Measurements from ENCODE around the gene MSI2.

Gene MSI2

GRCh38 chr17:57416369-57416768 is 160.0 kb downstream of the MSI2 start:
- no peak for DNase-seq (ENCODE audit: low read depth)

- DNase-seq (ENCODE audit: low read depth) = no peak
These were observed 161.6 kb downstream of the MSI2 start for GRCh38 chr17:57417956-57418355.

- no peak for DNase-seq (ENCODE audit: low read depth)
These were observed 162.3 kb downstream of the MSI2 start for GRCh38 chr17:57418463-57419246.

- DNase-seq (ENCODE audit: low read depth) = no peak
These were observed 163.7 kb downstream of the MSI2 start for GRCh38 chr17:57419940-57420550.

DNA sequence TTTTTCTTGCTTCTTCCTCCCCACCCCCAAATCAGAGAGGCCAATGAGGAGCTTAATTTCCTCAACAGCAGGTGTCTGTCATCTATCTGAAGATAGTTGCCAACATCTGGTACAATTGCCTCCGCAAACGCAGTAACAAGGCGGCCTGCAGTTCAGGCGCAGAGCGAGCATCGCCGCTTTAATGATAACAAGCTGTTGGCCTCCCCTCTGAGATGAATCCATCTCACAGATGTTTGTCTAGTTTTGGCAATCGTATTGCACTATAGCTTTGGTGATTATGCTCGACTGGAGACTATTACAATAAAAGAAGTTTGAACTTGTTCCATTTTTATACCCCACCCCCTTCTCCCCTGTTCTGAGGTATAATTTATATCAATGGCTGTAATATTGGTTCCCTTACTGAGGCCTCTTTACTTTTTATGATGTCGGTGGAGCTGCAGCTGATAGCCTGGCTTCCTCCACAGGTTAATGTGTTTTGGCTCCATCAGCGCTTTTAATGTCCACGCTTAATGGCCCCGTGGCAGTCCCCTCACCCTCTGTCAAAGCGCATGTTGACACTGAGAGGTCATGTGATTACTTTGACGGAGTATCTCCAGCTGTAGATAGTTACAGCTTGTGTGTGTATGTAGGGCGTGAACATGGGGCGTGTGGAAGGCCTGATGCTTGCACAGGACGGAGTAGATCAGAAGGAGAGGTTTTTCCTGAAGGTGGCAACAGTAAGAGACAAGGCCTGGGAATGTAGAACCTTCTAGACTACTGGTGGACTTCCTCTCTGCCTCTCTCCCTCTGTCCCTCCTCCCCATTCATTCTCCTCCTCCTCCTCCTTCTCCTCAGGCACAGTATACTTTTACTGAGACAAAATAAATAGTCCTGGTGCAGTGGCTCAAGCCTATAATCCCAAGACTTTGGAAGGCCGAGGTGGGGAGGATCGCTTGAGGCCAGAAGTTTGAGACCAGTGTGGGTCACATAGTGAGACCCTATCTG is 164.7 kb downstream of the MSI2 start:
- DNase-seq (ENCODE audit: low read depth) = no peak

DNA sequence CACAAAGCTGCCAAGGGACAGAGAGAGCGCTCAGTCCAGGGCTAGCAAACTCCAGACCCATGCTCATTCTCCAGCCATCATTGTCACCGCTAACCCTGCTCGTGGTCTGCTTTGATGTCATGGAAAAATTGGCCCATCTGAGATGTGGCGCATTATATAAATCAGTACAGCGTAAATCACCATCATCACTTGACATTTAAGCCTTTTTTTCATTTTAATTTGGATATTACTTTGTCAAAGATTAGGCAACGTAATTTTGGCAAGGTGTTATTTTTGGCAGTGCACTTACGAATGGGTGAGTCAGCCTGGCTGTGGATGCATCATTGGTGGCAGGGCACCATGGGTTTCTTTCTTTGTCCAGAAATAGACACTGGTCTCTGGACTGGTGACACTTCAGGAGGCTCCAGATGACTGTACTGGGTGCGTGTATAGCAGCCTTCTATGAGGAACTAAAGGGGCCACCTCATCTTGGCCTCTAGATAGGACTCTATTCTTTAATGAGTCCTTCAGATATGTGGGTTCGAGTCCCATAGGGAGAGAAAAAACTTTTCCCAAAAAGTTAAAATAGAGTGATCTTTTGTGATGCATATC is 166.3 kb downstream of the MSI2 start:
- no peak for DNase-seq (ENCODE audit: low read depth)

GRCh38 chr17:57423541-57423940 is 167.2 kb downstream of the MSI2 start:
- no peak for DNase-seq (ENCODE audit: low read depth)

DNA sequence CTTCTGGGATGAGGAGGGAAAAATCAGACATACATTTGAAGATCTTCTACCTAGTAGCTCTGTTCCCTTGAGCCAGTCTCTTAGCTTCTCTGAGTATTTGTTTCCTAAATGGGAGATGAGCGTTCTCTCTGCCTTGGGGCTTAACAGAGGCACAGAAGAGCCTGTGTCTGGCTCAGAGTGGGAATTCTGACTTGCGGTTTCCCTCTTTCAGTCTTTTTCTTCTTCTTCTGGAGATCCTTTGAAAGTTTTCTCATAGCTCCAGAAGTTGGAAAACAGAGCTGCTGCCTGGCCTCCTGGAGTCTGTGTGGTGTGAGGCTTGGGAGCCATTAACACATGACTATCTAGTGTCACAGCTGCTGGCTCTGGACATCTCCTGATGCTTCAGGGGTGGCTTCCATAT is 167.9 kb downstream of the MSI2 start:
- DNase-seq (ENCODE audit: low read depth) = no peak

DNA sequence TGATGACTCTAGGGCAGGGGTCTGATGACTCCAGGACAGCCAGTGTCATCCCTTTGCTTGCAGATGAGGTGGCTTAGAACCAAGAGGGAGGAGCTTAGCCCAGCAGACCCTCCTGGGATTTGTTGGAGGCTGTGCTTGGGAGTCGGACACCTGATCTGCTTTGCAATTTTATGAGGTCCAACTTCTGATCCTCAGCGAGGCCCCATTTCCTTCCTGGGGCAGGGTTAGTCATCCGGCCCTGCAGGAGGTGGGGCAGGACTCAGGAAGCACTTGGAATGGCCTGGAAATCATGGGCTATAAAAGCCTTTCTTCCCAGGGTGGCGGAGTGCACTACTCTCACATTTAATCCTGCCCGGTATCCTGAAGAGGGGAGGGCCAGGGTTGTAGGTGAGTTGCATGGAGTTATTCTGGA is 168.5 kb downstream of the MSI2 start:
- no peak for DNase-seq (ENCODE audit: low read depth)

DNA sequence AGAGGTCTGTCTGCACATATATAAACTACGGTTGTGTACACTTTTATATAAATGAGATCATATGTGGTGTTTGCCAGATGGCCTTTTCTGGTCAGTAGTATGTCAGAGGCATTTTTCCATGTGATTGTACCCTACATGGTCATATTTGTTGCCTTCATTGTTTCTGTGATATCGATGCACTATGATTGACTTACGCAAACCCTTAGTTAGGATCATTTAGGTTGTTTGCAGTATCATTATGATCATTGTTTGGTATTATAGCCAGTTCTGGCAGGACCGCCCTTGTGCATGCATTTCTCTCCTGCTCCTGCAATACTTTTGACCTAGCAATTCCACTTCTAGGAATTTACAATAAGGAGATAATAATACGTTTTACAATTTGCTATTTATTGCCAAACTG is 169.1 kb downstream of the MSI2 start:
- no peak for DNase-seq (ENCODE audit: low read depth)

- DNase-seq (ENCODE audit: low read depth) = no peak
These were observed 169.9 kb downstream of the MSI2 start for GRCh38 chr17:57425903-57426880.

- DNase-seq (ENCODE audit: low read depth) = no peak
These were observed 173.6 kb downstream of the MSI2 start for GRCh38 chr17:57429966-57430365.

- DNase-seq (ENCODE audit: low read depth) = no peak
These were observed 175.1 kb downstream of the MSI2 start for GRCh38 chr17:57431415-57431814.

- DNase-seq (ENCODE audit: low read depth) = no peak
These were observed 176.4 kb downstream of the MSI2 start for GRCh38 chr17:57432507-57433277.

DNA sequence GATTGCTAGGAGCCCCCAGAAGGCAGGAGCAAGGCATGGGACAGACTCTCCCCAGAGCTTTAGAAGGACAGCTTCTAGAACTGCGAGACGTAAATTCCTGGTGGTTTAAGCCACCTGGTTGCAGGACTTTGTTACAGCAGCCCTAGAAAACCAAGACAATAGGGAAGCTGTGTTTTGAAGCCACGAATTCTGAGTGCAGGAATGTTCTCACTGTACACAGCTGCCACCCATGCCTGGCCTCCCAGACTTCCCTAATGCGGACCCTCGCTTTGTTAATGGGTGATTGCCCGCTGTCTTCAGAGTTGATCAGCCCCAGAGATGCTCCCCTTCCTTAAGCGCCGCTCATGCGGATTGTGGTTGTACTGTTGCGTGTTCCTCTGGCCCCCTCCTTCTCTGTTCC is 177.1 kb downstream of the MSI2 start:
- DNase-seq (ENCODE audit: low read depth) = no peak

DNA sequence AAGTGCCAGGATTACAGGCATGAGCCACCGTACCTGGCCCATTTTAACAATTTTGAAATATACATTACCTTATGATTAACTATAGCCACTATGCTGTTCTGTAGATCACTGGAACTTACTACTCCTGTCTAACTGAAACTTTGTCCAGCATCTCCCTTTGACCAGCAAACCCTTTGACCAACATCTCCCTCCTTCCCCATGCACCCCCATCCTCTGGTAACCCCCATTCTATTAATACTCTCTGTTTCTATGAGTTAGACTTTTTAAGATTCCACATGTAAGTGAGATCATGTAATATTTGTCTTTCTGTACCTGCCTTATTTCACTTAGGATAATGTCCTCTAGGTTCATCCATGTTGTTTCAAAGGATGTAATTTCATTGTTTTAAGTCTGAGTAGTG is 178.0 kb downstream of the MSI2 start:
- no peak for DNase-seq (ENCODE audit: low read depth)

GRCh38 chr17:57436565-57436964 is 180.2 kb downstream of the MSI2 start:
- DNase-seq (ENCODE audit: low read depth) = no peak

GRCh38 chr17:57438066-57438731 is 181.9 kb downstream of the MSI2 start:
- DNase-seq (ENCODE audit: low read depth) = no peak

GRCh38 chr17:57439651-57440050 is 183.3 kb downstream of the MSI2 start:
- no peak for DNase-seq (ENCODE audit: low read depth)

Measured in activated T-helper 1 cell treated with Interleukin-2 at 50 U/mL for 16 hours (primary cell).